ENCODE results near the gene KCNJ6. TPM values are rescaled to one million over a fixed set of nuclear protein-coding genes. Genes with fewer than 3 reads are reported as not detected.

Gene KCNJ6
- total and polyA plus RNA-seq, 2 of the 8 experiments (the other 6 are each of a cell fraction or from before 2014, with no cell fraction given): 0.51 to 1.2 TPM

- Histone ChIP-seq H4K20me1 (replicated peaks in 1 of 2; ENCODE audit: control insufficient read depth in 1 of 2, insufficient read depth in 2 of 2, low read length in 2 of 2) (no peaks in the 10 kb centered on the region), H2BK12ac (ENCODE audit: low read depth, low read length) (peak overlapping the region; percentile 94; the same call in 1 of the 2 replicates), H2AK5ac (ENCODE audit: low read depth, low read length) (0 out of 2 replicates have a peak overlapping the region, but pooled peaks have one; percentile 20), H3K27ac (ENCODE audit: low read depth, low read length) (no peak overlapping the region), H3K79me1 (ENCODE audit: low read depth, low read length) (no peaks in the 10 kb centered on the region), H3K56ac (replicated peaks; ENCODE audit: insufficient read length, low read depth, low read length) (no peak overlapping the region), H4K8ac (ENCODE audit: extremely low read depth, insufficient read depth, low read length) (no peak overlapping the region), H2BK20ac (ENCODE audit: low read length) (peak overlapping the region; percentile 64; the same call in 1 of the 2 replicates), H3K14ac (ENCODE audit: insufficient read length) (no peak overlapping the region), H3K18ac (ENCODE audit: extremely low read depth, low read length) (0 out of 2 replicates have a peak overlapping the region, but pooled peaks have one; percentile 49), H4K5ac (ENCODE audit: insufficient read length, low read depth, low read length) (no peak overlapping the region), H2BK5ac (ENCODE audit: low read depth, low read length) (peak overlapping the region; percentile 73; the same call in 1 of the 2 replicates), H3K23me2 (ENCODE audit: low read depth, low read length) (no peaks in the 10 kb centered on the region), H2BK120ac (replicated peaks; ENCODE audit: low read depth, low read length) (peak overlapping the region; percentile 76), H3K4me1 (replicated peaks in 1 of 4; ENCODE audit: control insufficient read depth in 3 of 4, insufficient read depth in 4 of 4, low read length in 3 of 4) (peaks cover under 1 to 8% (median 6%) of the 10 kb centered on the region in 4 experiments; a peak in 5 of 7 replicates), H3K9ac (replicated peaks in 1 of 4; ENCODE audit: extremely low read depth in 1 of 4, low read depth in 3 of 4, low read length in 3 of 4) (no peak overlapping the region), H3K9me3 (ENCODE audit: insufficient read depth in 2 of 2, low read depth in 1 of 2, low read length in 1 of 2) (peaks cover 9 to 15% of the 10 kb centered on the region in 2 experiments), H3K23ac (ENCODE audit: insufficient read length) (no peak overlapping the region), H3K4me3 (ENCODE audit: extremely low read depth in 1 of 4, insufficient read depth in 2 of 4, low read depth in 3 of 4, low read length in 4 of 4) (no peak overlapping the region), H4K91ac (replicated peaks; ENCODE audit: insufficient read length, low read length) (peak overlapping the region; percentile 46), H3K4ac (replicated peaks; ENCODE audit: insufficient read length, low read depth, low read length) (peak overlapping the region; percentile 66), H3K27me3 (replicated peaks in 1 of 4; ENCODE audit: control insufficient read depth in 3 of 4, extremely low read depth in 1 of 4, insufficient read depth in 3 of 4, low read length in 3 of 4) (no peaks in the 10 kb centered on the region; a peak in 2 of 7 replicates), H3K36me3 (ENCODE audit: control insufficient read depth in 2 of 4, insufficient read depth in 4 of 4, low read length in 3 of 4) (peaks cover 0 to 7% (median 0%) of the 10 kb centered on the region in 4 experiments; a peak in 1 of 8 replicates), H2AFZ (ENCODE audit: low read length) (no peak overlapping the region), H2BK15ac (ENCODE audit: low read length) (no peak overlapping the region), H3K79me2 (ENCODE audit: control insufficient read depth in 1 of 2, insufficient read depth in 2 of 2, low read length in 2 of 2) (no peaks in the 10 kb centered on the region), H3K4me2 (ENCODE audit: insufficient read depth in 1 of 2, low read depth in 2 of 2, low read length in 2 of 2) (no peak overlapping the region)
- FAIRE-seq (no peak), DNase-seq (ENCODE audit: low read depth in 1 of 2, low spot score in 2 of 2) (no peak)
- WGBS, 2 experiments (ENCODE audit: extremely low coverage in 1 of 2, insufficient coverage in 1 of 2, insufficient read length in 1 of 2, insufficient replicate concordance in 2 of 2, low coverage in 1 of 2, low lambda C conversion rate in 2 of 2, missing lambda C conversion rate in 1 of 2): 100% methylated on average over 2 of the region's 2 CpGs; no CpG with 5 or more reads in 1 of the 2 experiments
- TF ChIP-seq TAF7 (optimal IDR thresholded peaks at IDR 0.05; ENCODE audit: borderline replicate concordance, low read depth, low read length): no peak
- TF ChIP-seq TAF1 (IDR thresholded peaks at IDR 0.05; ENCODE audit: low read depth, low read length): no peak
- TF ChIP-seq GABPA (IDR thresholded peaks at IDR 0.05; ENCODE audit: borderline replicate concordance, insufficient read depth, low read length): no peak
- TF ChIP-seq YY1 (IDR thresholded peaks at IDR 0.05; ENCODE audit: low read depth, low read length): no peak
- ChIA-PET CTCF (ENCODE audit: partially characterized antibody) (no interaction called here), POLR2A (ENCODE audit: partially characterized antibody) (interaction anchor here (0.7 to 1.2 kb wide), 2 partner anchors 79 to 724 kb away, joined by 3 read pairs; no protein-coding TSS in a partner anchor)
Measured at GRCh38 chr21:37670883-37671282, 245.4 kb downstream of the KCNJ6 start.
